Astrocyte (in vitro differentiated cells and primary cell): ENCODE measurements around the gene RAB3B. TPM values are rescaled to one million over a fixed set of nuclear protein-coding genes. Genes with fewer than 3 reads are reported as not detected.

Experiments used
- DNase-seq: peaks from one replicate; pipeline ENCODE4 v3.0.0-alpha.2; 2010; ENCODE audit warnings: low read depth
- FAIRE-seq: peaks from 2 replicates; lab custom pipeline; 2011; peaks lifted over from hg19 to GRCh38; lab: Jason Lieb, UNC
- H2AFZ ChIP-seq: 2 replicates; pipeline ENCODE4 v1.6.0; 2012; ENCODE audit warnings: low read depth, low read length, inconsistent platforms
- H3K27ac ChIP-seq: 2 replicates; pipeline ENCODE4 v1.5.1; 2011; ENCODE audit warnings: low read depth, low read length, inconsistent platforms
- H3K27me3 ChIP-seq: 2 replicates; pipeline ENCODE4 v1.6.0; 2011; ENCODE audit warnings: low read length, inconsistent platforms; ENCODE audit not compliant: insufficient read depth
- H3K36me3 ChIP-seq: 2 replicates; pipeline ENCODE4 v1.5.1; 2011; ENCODE audit warnings: low read length, inconsistent platforms; ENCODE audit not compliant: insufficient read depth
- H3K4me1 ChIP-seq: 2 replicates; pipeline ENCODE4 v1.5.1; 2011; ENCODE audit warnings: low read length, inconsistent platforms; ENCODE audit not compliant: insufficient read depth
- H3K4me2 ChIP-seq: 2 replicates; pipeline ENCODE4 v1.6.0; 2012; ENCODE audit warnings: low read length, inconsistent platforms
- H3K4me3 ChIP-seq: 2 replicates; pipeline ENCODE4 v1.5.1; 2011; ENCODE audit warnings: low read depth, mild to moderate bottlenecking, low read length, inconsistent platforms; ENCODE audit not compliant: insufficient read depth
- H3K79me2 ChIP-seq: 2 replicates; pipeline ENCODE4 v1.6.0; 2012; ENCODE audit warnings: mild to moderate bottlenecking, low read length, inconsistent platforms; ENCODE audit not compliant: insufficient read depth
- H3K9ac ChIP-seq: 2 replicates; pipeline ENCODE4 v1.6.0; 2012; ENCODE audit warnings: mild to moderate bottlenecking, low read length, inconsistent platforms
- H3K9me3 ChIP-seq: 2 replicates; pipeline ENCODE4 v1.5.1; 2012; ENCODE audit warnings: low read depth, mild to moderate bottlenecking, low read length, inconsistent platforms; ENCODE audit not compliant: insufficient read depth
- H4K20me1 ChIP-seq: 2 replicates; pipeline ENCODE4 v1.6.0; 2012; ENCODE audit warnings: low read length, inconsistent platforms; ENCODE audit not compliant: insufficient read depth
- H3K27ac Mint-ChIP-seq: one replicate; pipeline ENCODE4 v1.8.0; 2021; ENCODE audit warnings: mild to moderate bottlenecking, mixed read lengths; ENCODE audit not compliant: unreplicated experiment
- H3K27me3 Mint-ChIP-seq: one replicate; pipeline ENCODE4 v1.8.0; 2021; ENCODE audit warnings: low read depth, mixed read lengths; ENCODE audit not compliant: unreplicated experiment
- H3K36me3 Mint-ChIP-seq: one replicate; pipeline ENCODE4 v1.8.0; 2021; ENCODE audit warnings: low read depth, mixed read lengths; ENCODE audit not compliant: unreplicated experiment
- H3K4me1 Mint-ChIP-seq: one replicate; pipeline ENCODE4 v1.8.0; 2021; ENCODE audit warnings: low read depth, mixed read lengths; ENCODE audit not compliant: unreplicated experiment
- H3K4me3 Mint-ChIP-seq: one replicate; pipeline ENCODE4 v1.8.0; 2021; ENCODE audit warnings: mild to moderate bottlenecking, moderate library complexity, mixed read lengths; ENCODE audit not compliant: unreplicated experiment
- H3K9me3 Mint-ChIP-seq: one replicate; pipeline ENCODE4 v1.8.0; 2021; ENCODE audit warnings: mild to moderate bottlenecking, mixed read lengths; ENCODE audit not compliant: unreplicated experiment
- EZH2 ChIP-seq: IDR thresholded peaks from 2 replicates; pipeline ENCODE4 v1.6.1; 2012; ENCODE audit warnings: mild to moderate bottlenecking, low read length, inconsistent platforms; ENCODE audit not compliant: insufficient read depth
- total RNA-seq: library from RNA; stranded (reverse); gene quantifications from 2 replicates; pipeline ENCODE4 v1.2.1, GENCODE V29; 2021
- TF ChIP-seq, protein P1 (sequence below): IDR thresholded peaks from 2 replicates; pipeline ENCODE4 v1.5.1; 2011; ENCODE audit warnings: low read depth, mild to moderate bottlenecking, inconsistent platforms, low read length, moderate library complexity; ENCODE audit not compliant: insufficient read depth

The RAB3B gene
- total RNA-seq, 1 donor from 2014 or later = 49.2 TPM

DNA sequence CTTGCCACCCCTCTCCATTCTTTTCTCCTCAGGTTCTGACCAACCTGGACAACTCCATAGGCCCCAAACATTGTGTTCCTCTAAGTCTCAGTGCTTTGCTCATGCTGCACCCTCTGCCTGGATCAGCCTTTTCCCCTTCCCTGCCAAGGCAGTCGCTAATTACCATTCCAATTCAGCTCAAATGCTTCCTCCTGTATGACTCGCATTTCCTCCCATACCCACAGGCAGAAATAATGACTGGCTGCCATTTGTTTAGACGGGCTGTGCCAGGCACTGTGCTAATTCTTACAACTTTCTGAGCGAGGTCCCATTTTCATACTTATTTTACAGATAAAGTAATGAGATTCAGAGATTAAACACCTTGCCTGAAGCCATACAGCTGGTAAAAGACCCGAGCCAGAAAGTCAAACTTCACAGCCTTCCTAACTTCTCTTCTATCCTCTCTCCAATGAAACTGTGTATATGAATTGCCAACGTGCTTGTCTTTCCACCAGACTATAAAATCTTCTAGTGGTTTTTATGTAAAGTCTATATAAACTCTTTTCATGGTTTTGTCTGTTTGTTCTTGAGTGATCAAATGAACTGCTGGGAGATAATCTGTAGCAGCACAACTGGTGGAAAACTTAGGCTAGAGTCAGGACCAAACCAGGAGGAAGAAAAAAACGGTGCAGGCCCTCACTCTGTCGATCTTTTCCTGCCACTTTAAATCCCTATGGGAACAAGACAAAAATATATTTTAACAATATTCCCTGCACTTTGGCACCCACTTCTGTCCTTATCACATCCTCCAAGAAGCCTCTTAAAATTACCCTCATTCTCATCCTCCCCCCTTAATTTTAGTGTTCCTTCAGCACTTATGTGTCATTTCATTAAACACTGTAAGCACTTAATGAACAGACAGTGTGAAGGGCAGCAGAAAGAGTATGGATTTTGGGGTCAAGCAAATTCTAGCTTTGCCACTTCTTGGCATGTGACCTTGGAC lies 33.7 kb downstream of the RAB3B start:
- H3K4me2 ChIP-seq = no peak overlapping the region
- H3K27me3 ChIP-seq = no peaks in the 10 kb centered on the region
- Mint-ChIP-seq H3K27me3 (no peaks in the 10 kb centered on the region), H3K36me3 (peaks cover 27% of the 10 kb centered on the region), H3K9me3 (no peaks in the 10 kb centered on the region), H3K27ac (no peak overlapping the region), H3K4me3 (no peak overlapping the region), H3K4me1 (peaks cover 14% of the 10 kb centered on the region)
- TF ChIP-seq, protein P1, sequence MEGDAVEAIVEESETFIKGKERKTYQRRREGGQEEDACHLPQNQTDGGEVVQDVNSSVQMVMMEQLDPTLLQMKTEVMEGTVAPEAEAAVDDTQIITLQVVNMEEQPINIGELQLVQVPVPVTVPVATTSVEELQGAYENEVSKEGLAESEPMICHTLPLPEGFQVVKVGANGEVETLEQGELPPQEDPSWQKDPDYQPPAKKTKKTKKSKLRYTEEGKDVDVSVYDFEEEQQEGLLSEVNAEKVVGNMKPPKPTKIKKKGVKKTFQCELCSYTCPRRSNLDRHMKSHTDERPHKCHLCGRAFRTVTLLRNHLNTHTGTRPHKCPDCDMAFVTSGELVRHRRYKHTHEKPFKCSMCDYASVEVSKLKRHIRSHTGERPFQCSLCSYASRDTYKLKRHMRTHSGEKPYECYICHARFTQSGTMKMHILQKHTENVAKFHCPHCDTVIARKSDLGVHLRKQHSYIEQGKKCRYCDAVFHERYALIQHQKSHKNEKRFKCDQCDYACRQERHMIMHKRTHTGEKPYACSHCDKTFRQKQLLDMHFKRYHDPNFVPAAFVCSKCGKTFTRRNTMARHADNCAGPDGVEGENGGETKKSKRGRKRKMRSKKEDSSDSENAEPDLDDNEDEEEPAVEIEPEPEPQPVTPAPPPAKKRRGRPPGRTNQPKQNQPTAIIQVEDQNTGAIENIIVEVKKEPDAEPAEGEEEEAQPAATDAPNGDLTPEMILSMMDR = no peak
- no peak for TF ChIP-seq EZH2
- H4K20me1 ChIP-seq = peaks cover 3% of the 10 kb centered on the region
- H3K36me3 ChIP-seq = no peaks in the 10 kb centered on the region
- FAIRE-seq = no peak
- H3K9me3 ChIP-seq = no peaks in the 10 kb centered on the region
- no peak overlapping the region for H3K9ac ChIP-seq
- H3K79me2 ChIP-seq = no peaks in the 10 kb centered on the region
- no peak overlapping the region for H3K4me3 ChIP-seq
- H2AFZ ChIP-seq = no peak overlapping the region
- no peaks in the 10 kb centered on the region for H3K4me1 ChIP-seq
- H3K27ac ChIP-seq = no peak overlapping the region
- peak; percentile 34 for DNase-seq

DNA sequence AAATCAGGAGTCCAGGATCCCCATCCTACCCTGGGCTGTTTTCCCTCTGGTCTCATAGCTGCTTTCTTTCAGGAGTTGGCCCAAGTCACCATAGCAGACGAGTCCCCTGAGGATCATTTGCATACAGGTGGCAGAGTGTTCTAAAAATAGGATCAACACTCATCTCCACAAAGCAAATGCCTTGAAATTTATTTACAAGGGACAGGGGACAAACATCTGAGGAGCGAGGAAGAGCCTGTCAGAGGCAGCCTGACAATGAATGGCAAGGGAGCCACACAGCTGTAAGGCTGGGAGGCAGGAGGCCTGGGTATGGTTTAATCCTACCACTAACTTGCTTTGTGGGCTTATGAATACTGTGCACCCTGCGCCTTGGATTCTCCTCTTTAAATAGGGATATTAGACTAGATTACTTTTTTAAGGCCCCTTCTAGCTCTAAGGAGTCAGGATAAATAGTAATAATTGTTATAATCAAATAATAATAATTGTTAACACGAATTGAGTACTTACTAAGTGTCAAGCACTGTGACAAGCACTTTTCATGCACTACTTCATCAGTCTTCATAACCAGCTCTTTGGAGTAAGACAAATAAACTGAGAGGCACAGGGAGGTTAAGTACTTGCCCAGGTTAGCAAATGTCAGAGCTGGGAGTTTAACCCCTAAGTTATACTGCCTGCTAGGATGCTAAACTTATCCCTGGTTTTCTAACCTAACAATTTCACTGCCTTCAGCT lies 34.5 kb downstream of the RAB3B start:
- Mint-ChIP-seq H3K4me3 (no peak overlapping the region), H3K27me3 (no peaks in the 10 kb centered on the region), H3K27ac (no peak overlapping the region), H3K36me3 (peaks cover 28% of the 10 kb centered on the region), H3K4me1 (peaks cover 14% of the 10 kb centered on the region), H3K9me3 (no peaks in the 10 kb centered on the region)
- Histone ChIP-seq H3K79me2 (no peaks in the 10 kb centered on the region), H2AFZ (no peak overlapping the region), H4K20me1 (peaks cover 3% of the 10 kb centered on the region), H3K27me3 (no peaks in the 10 kb centered on the region), H3K9me3 (no peaks in the 10 kb centered on the region), H3K27ac (no peak overlapping the region), H3K36me3 (no peaks in the 10 kb centered on the region), H3K9ac (no peak overlapping the region), H3K4me3 (no peak overlapping the region), H3K4me1 (no peaks in the 10 kb centered on the region), H3K4me2 (no peak overlapping the region)
- FAIRE-seq (no peak), DNase-seq (no peak)
- TF ChIP-seq EZH2 = no peak
- TF ChIP-seq, protein P1 = no peak
